ENCODE measurements around the gene PPP4C. TPM values are rescaled to one million over a fixed set of nuclear protein-coding genes. Genes with fewer than 3 reads are reported as not detected.

PPP4C gene
- total and polyA plus RNA-seq, 2 of the 8 experiments (the other 6 are each of a cell fraction or from before 2014, with no cell fraction given): 148 to 298 TPM

DNA sequence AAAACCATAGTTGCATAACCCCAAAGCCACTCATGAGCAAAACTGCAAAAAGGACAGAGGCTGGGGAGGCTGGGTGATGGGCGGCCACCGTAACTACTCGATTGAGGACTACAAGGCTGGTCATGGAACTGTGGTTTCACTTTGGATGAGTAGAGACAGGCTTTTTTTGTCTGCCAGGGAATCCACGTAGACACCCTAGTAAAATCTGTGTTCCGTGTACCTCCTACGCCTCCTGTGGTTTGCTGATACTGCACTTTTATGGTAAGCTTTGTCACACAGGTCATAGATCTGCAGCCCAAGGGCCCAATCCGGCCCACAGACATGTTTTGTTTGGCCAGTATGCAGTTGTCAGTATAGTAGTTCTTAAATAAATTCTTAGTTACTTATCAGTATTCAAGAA is 42.5 kb upstream of the PPP4C start (continued):
- TF ChIP-seq NANOG (IDR thresholded peaks at IDR 0.05; ENCODE audit: insufficient read depth, low read depth, low read length, poor library complexity, severe bottlenecking): no peak
- no peak for TF ChIP-seq POLR2A (IDR thresholded peaks at IDR 0.05; ENCODE audit: control extremely low read depth in 1 of 2, low read depth in 2 of 2, low read length in 2 of 2)
- no peak for TF ChIP-seq SP2 (IDR thresholded peaks at IDR 0.05; ENCODE audit: low read length)
- TF ChIP-seq HDAC6 (IDR thresholded peaks at IDR 0.05; ENCODE audit: low read depth, low read length): no peak
- no peak for TF ChIP-seq GABPA (IDR thresholded peaks at IDR 0.05; ENCODE audit: borderline replicate concordance, insufficient read depth, low read length)
